Thyroid gland (tissue), 4 donors: ENCODE data around the gene STOML2. TPM values are rescaled to one million over a fixed set of nuclear protein-coding genes. Genes with fewer than 3 reads are reported as not detected.
A peak's percentile ranks its signal among the peaks of the same experiment; 100 is the strongest.

Experiments used
- DNase-seq, 2 donors: peaks; one replicate each; pipeline ENCODE4 v3.0.0-alpha.2; 2019
- H3K27ac ChIP-seq, 3 donors: fragments of 200-600 bp; sonication (generic); 1 replicate in 2 of 3; 2 replicates in 1 of 3; pipeline ENCODE4 v1.5.1; 2016 to 2019; ENCODE audit warnings: mild to moderate bottlenecking in 1 of 3, moderate library complexity in 1 of 3
- H3K27me3 ChIP-seq: fragments of 200-600 bp; sonication (generic); one replicate; pipeline ENCODE4 v1.5.1; 2019
- H3K36me3 ChIP-seq, 2 donors: fragments of 200-600 bp; sonication (generic); one replicate each; pipeline ENCODE4 v1.5.1; 2016 to 2019
- H3K4me1 ChIP-seq, 2 donors: fragments of 200-600 bp; sonication (generic); one replicate each; pipeline ENCODE4 v1.5.1; 2017 to 2019
- H3K4me3 ChIP-seq, 3 donors: fragments of 200-600 bp; sonication (generic); replicated peaks in 1 of 3; 1 replicate in 2 of 3; 2 replicates in 1 of 3; pipeline ENCODE4 v1.5.1; 2016; ENCODE audit warnings: mild to moderate bottlenecking in 1 of 3
- H3K9me3 ChIP-seq: fragments of 200-600 bp; sonication (generic); one replicate; pipeline ENCODE4 v1.5.1; 2017
- POLR2A ChIP-seq, 2 donors: fragments of 450-650 bp; IDR thresholded peaks; one replicate each; pipeline ENCODE4 v1.6.1; 2017; ENCODE audit warnings: antibody characterized with exemption in 2 of 2, mild to moderate bottlenecking in 2 of 2, moderate library complexity in 1 of 2
- WGBS, 2 donors: methylation state at CpG; one replicate each; pipeline ENCODE4 v1.1.5; 2017; 5-methylcytosine and 5-hydroxymethylcytosine counted together
- intact Hi-C: fragments of 100-400 bp; cut with DNase I; formaldehyde crosslinking; loops from one replicate; pipeline ENCODE4 v1.15.1; 2023
- total RNA-seq, 4 donors: library from RNA; depleted of rRNA; stranded (reverse); fragments of >200 nt; gene quantifications; one replicate each; pipeline ENCODE4 v1.2.3, GENCODE V29; 2016
- TF ChIP-seq, protein P1 (sequence below), 6 experiments: fragments of 200-600 bp in 3 of 6; fragments of 450-650 bp in 3 of 6; sonication (generic) in 3 of 6; IDR thresholded peaks; one replicate each; pipeline ENCODE4 v1.5.1; 2016 to 2019; ENCODE audit warnings: antibody characterized with exemption in 6 of 6, mild to moderate bottlenecking in 2 of 6, inconsistent platforms in 1 of 6, moderate library complexity in 1 of 6

STOML2 gene
- total RNA-seq, 4 donors from 2014 or later: 72.5 to 130 (median 99.8) TPM

- no peak overlapping the region for H3K4me3 ChIP-seq
- no peaks in the 10 kb centered on the region for H3K27me3 ChIP-seq
- no peak for TF ChIP-seq POLR2A (IDR thresholded peaks at IDR 0.05)
- TF ChIP-seq, protein P1, sequence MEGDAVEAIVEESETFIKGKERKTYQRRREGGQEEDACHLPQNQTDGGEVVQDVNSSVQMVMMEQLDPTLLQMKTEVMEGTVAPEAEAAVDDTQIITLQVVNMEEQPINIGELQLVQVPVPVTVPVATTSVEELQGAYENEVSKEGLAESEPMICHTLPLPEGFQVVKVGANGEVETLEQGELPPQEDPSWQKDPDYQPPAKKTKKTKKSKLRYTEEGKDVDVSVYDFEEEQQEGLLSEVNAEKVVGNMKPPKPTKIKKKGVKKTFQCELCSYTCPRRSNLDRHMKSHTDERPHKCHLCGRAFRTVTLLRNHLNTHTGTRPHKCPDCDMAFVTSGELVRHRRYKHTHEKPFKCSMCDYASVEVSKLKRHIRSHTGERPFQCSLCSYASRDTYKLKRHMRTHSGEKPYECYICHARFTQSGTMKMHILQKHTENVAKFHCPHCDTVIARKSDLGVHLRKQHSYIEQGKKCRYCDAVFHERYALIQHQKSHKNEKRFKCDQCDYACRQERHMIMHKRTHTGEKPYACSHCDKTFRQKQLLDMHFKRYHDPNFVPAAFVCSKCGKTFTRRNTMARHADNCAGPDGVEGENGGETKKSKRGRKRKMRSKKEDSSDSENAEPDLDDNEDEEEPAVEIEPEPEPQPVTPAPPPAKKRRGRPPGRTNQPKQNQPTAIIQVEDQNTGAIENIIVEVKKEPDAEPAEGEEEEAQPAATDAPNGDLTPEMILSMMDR (IDR thresholded peaks at IDR 0.05): no peak
- 91 to 92% methylated on average over 4 of the region's 4 CpGs for WGBS, 2 donors
- H3K4me1 ChIP-seq: peaks cover 14 to 16% of the 10 kb centered on the region in 2 donors
- intact Hi-C loops: no loop called here
- no peaks in the 10 kb centered on the region for H3K9me3 ChIP-seq
- H3K27ac ChIP-seq: no peak overlapping the region
- peaks cover 45 to 48% of the 10 kb centered on the region in 2 donors for H3K36me3 ChIP-seq
- no peak for DNase-seq
Observed at GRCh38 chr9:35104586-35104985, 1.7 kb upstream of the STOML2 start.

- Histone ChIP-seq H3K27ac (peak overlapping the region; percentile 51 to 86 (median 72)), H3K4me3 (peak overlapping the region in 1 of 3 donors; percentile 51), H3K27me3 (no peaks in the 10 kb centered on the region), H3K4me1 (peaks cover 14 to 16% of the 10 kb centered on the region in 2 donors), H3K36me3 (peaks cover 48% of the 10 kb centered on the region in 2 donors), H3K9me3 (no peaks in the 10 kb centered on the region)
- intact Hi-C loops: no loop called here
- WGBS, 2 donors: 38% methylated on average over 5 of the region's 5 CpGs
- no peak for TF ChIP-seq POLR2A (IDR thresholded peaks at IDR 0.05)
- DNase-seq: no peak
Observed at GRCh38 chr9:35103660-35104191, 795 bp upstream of the STOML2 start.

DNA sequence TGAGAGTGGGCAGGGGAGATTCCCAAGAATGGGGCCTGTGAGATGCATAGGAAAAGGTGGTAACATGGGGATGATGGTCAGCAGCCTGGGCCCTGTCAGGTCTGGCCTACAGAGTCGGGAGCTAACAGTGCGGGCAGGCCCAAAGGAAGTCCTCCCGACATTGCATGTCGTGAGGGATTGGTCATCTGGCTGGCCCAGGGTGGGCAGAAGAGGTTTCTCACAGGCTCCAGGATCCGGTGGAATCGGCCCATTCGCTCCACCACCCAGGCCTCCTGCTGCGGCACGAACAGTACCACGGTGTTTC, 514 bp downstream of the STOML2 start:
- Histone ChIP-seq H3K4me3 (peak overlapping the region in 2 of 3 donors; percentile 51 to 60), H3K4me1 (peaks cover 14 to 16% of the 10 kb centered on the region in 2 donors), H3K36me3 (peaks cover 38 to 43% of the 10 kb centered on the region in 2 donors), H3K27ac (peak overlapping the region in 2 of 3 donors; percentile 72 to 86), H3K27me3 (no peaks in the 10 kb centered on the region), H3K9me3 (no peaks in the 10 kb centered on the region)
- TF ChIP-seq POLR2A (IDR thresholded peaks at IDR 0.05): no peak
- TF ChIP-seq, protein P1 (IDR thresholded peaks at IDR 0.05): no peak
- no peak for DNase-seq
- WGBS, 2 donors: 0 to 3% methylated on average over 8 to 10 of the region's 10 CpGs
- intact Hi-C loops: no loop called here

DNA sequence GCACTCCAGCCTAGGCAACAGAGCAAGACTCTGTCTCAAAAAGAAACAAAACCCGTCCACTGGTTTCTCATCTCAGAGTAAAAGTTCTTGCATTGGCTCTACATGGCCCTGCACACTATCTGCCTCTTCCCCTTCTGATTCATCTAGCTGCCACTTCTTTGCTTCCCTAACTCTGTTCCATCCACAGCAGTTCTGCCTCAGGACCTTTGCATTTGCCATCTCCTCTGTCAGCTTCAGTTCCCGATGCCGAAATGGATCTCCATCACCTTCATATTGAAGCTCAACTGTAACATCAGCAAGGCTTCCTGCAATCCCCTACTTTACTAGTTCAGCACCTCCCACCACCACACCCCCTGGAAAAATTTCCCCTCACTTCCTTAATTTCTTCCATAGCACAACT, 5.4 kb downstream of the STOML2 start:
- intact Hi-C loops: no loop called here
- no peaks in the 10 kb centered on the region for H3K9me3 ChIP-seq
- no peak overlapping the region for H3K4me3 ChIP-seq
- WGBS, 2 donors: 86 to 92% methylated on average over 3 of the region's 3 CpGs
- DNase-seq: no peak
- peaks cover 12 to 19% of the 10 kb centered on the region in 2 donors for H3K4me1 ChIP-seq
- no peaks in the 10 kb centered on the region for H3K27me3 ChIP-seq
- no peak for TF ChIP-seq POLR2A (IDR thresholded peaks at IDR 0.05)
- TF ChIP-seq, protein P1 (IDR thresholded peaks at IDR 0.05): no peak
- no peak overlapping the region for H3K27ac ChIP-seq
- peaks cover 10 to 22% of the 10 kb centered on the region in 2 donors for H3K36me3 ChIP-seq

DNA sequence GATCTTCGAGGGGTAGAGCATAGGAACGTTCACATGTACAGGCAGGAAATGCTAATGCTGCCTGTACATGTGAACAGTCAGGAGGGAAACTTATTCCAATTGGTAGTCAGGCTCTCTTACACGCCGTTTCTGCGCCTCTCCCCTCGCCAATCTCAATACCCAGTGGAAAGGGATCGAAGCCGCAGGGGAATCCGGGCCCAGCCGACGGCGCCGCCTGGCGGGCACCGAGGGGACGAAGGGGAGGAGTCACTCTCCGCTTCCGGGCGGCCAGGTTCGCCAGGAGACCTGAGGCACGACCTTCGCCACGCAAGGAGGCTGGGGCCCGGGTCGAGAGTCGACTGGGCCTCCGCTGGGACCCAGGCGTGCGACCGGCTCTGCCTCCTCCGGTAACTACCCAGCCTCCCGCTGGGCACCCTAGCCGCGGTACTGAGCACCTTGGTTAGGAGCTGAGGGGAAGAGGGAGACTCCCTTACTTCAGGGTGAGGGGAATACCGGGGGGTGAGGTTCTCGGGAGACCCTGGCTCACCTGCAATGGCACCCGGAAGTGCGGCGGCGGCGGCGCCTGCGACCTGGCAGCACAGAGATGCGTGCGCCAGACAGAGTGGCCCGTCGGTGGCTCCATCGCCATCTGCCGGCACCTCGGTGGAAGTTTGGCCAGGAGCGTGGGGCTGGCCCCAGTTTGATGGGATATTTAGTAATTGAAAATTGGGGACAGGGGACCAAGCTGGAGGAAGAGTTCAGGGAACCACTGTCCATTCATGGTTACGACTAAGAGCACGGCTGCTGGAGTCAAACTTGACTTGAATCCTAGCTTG, 6.7 kb downstream of the STOML2 start, which contains the start of gene PIGO:
Gene PIGO (minus strand): TSS at position 557 of the 815 bp plus-strand sequence. CDS start 1,026 bp downstream, outside the sequence.
- TF ChIP-seq, protein P1 (IDR thresholded peaks at IDR 0.05): peak; percentile 61 to 79 (median 65)
- TF ChIP-seq POLR2A (IDR thresholded peaks at IDR 0.05): peak; percentile 6 to 65
- Histone ChIP-seq H3K27me3 (no peaks in the 10 kb centered on the region), H3K36me3 (peaks cover 24 to 35% of the 10 kb centered on the region in 2 donors), H3K4me3 (peak within 1 kb of the TSS; percentile 71 to 92 (median 87)), H3K4me1 (peaks cover 4 to 9% of the 10 kb centered on the region in 2 donors), H3K9me3 (no peaks in the 10 kb centered on the region), H3K27ac (peak within 1 kb of the TSS; percentile 94 to 97 (median 95))
- intact Hi-C loops: no loop called here
- 0% methylated on average over 24 to 32 of the region's 53 CpGs for WGBS, 2 donors
- peak; percentile 91 for DNase-seq
